Measurements from ENCODE around the gene REL. TPM values are rescaled to one million over a fixed set of nuclear protein-coding genes. Genes with fewer than 3 reads are reported as not detected.

Gene REL
- total RNA-seq, 1 experiment from 2014 or later = 6.2 TPM

DNA sequence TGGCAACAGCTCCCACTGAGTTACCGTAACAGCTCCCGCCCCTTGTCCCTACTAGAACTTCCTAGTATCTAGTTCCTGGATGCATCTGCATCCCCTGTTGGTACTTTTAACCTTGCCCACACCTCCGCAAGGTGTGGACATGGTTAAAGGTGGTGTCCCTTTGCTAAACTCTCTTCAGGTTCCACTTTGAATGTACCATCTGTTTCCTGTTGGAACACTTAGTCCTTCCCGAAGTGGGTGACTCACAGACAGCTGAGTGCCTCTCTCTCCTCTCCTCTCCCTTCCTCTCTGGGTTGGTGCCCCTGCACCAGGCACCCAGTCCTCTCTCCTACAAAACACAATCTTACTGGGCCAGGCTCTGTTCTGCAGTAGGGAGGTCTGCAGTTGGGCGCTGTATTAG is 19.6 kb upstream of the REL start:
- Histone ChIP-seq H3K79me1 (ENCODE audit: insufficient read depth, low read depth, low read length, poor library complexity, severe bottlenecking) (no peaks in the 10 kb centered on the region), H3K18ac (ENCODE audit: insufficient read length, low read depth, low read length) (no peak overlapping the region), H2AFZ (ENCODE audit: low read length) (no peak overlapping the region), H2BK12ac (ENCODE audit: insufficient read length, low read depth, low read length) (no peak overlapping the region), H4K91ac (ENCODE audit: insufficient read length, low read depth, low read length) (no peak overlapping the region), H3K27ac (ENCODE audit: insufficient read length, low read depth, low read length) (no peak overlapping the region), H3K79me2 (ENCODE audit: insufficient read depth, low read length) (no peaks in the 10 kb centered on the region), H4K5ac (ENCODE audit: insufficient read length, low read depth, low read length) (no peak overlapping the region), H3K9me3 (ENCODE audit: control insufficient read depth, low read depth, low read length) (no peaks in the 10 kb centered on the region), H2BK120ac (ENCODE audit: low read depth, low read length, poor library complexity, severe bottlenecking) (no peak overlapping the region), H2BK15ac (ENCODE audit: low read depth, low read length) (no peak overlapping the region), H3K4me2 (ENCODE audit: insufficient read depth, insufficient read length, low read length) (no peak overlapping the region), H3K23me2 (ENCODE audit: insufficient read length, low read depth, low read length, poor library complexity, severe bottlenecking) (no peaks in the 10 kb centered on the region), H3K4ac (ENCODE audit: low read depth, low read length) (no peak overlapping the region), H4K8ac (replicated peaks; ENCODE audit: insufficient read length, low read depth, low read length) (no peak overlapping the region), H3K23ac (ENCODE audit: insufficient read length, low read depth, low read length) (no peak overlapping the region), H2BK5ac (ENCODE audit: insufficient read length, low read length) (no peak overlapping the region), H3K4me1 (ENCODE audit: insufficient read depth, low read length) (no peaks in the 10 kb centered on the region), H3K14ac (ENCODE audit: insufficient read depth, low read length) (no peak overlapping the region), H3K56ac (ENCODE audit: insufficient read length, low read depth, low read length) (no peak overlapping the region), H2BK20ac (ENCODE audit: low read depth, low read length, poor library complexity, severe bottlenecking) (no peak overlapping the region), H4K20me1 (ENCODE audit: control insufficient read depth, insufficient read depth, insufficient read length) (no peaks in the 10 kb centered on the region), H3K27me3 (ENCODE audit: insufficient read depth, low read length) (no peaks in the 10 kb centered on the region), H2AK5ac (ENCODE audit: insufficient read length, low read length) (no peak overlapping the region), H3K9ac (ENCODE audit: extremely low read depth, insufficient read length, low read length) (no peak overlapping the region), H3T11ph (ENCODE audit: low read length) (no peak overlapping the region)
- no peak for DNase-seq
- no peak overlapping the region for H3K4me3 Mint-ChIP-seq
- H3K27me3 Mint-ChIP-seq (ENCODE audit: low read depth) = peaks cover 14% of the 10 kb centered on the region
- TF ChIP-seq, protein P1, sequence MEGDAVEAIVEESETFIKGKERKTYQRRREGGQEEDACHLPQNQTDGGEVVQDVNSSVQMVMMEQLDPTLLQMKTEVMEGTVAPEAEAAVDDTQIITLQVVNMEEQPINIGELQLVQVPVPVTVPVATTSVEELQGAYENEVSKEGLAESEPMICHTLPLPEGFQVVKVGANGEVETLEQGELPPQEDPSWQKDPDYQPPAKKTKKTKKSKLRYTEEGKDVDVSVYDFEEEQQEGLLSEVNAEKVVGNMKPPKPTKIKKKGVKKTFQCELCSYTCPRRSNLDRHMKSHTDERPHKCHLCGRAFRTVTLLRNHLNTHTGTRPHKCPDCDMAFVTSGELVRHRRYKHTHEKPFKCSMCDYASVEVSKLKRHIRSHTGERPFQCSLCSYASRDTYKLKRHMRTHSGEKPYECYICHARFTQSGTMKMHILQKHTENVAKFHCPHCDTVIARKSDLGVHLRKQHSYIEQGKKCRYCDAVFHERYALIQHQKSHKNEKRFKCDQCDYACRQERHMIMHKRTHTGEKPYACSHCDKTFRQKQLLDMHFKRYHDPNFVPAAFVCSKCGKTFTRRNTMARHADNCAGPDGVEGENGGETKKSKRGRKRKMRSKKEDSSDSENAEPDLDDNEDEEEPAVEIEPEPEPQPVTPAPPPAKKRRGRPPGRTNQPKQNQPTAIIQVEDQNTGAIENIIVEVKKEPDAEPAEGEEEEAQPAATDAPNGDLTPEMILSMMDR (conservative IDR thresholded peaks at IDR 0.05) = no peak
- peaks cover 0 to 5% of the 10 kb centered on the region in 2 experiments; a peak in 3 of 5 replicates for H3K9me3 Mint-ChIP-seq
- no CpG with 5 or more reads among the region's 5 CpGs for WGBS (ENCODE audit: extremely low coverage, insufficient read length, low lambda C conversion rate)
- H3K36me3 Mint-ChIP-seq (ENCODE audit: insufficient read depth in 1 of 3, low read depth in 3 of 3) = no peaks in the 10 kb centered on the region
- H3K4me1 Mint-ChIP-seq = no peaks in the 10 kb centered on the region
- H3K27ac Mint-ChIP-seq = no peak overlapping the region
